NCI-H1092 treated with DMSO at 0.1 percent for 48 hours (cell line): ENCODE measurements around the gene EAF1.
A peak's percentile ranks its signal among the peaks of the same experiment; 100 is the strongest.
"Not testable (repeated sequence)": the region's sequence is repeated elsewhere in the genome, so short reads cannot be mapped to it uniquely, and the experiment has no call there.

Experiments
- DNase-seq: peaks from one replicate; lab custom pipeline; 2025; lab: John Stamatoyannopoulos, UW

EAF1 gene

GRCh38 chr3:15405448-15406050, 21.8 kb upstream of the EAF1 start:
- DNase-seq = peak; percentile 53

GRCh38 chr3:15409239-15409638, 18.2 kb upstream of the EAF1 start:
- DNase-seq = no peak

GRCh38 chr3:15409774-15410173, 17.6 kb upstream of the EAF1 start:
- no peak for DNase-seq

- DNase-seq = not testable (repeated sequence)
Measured at GRCh38 chr3:15410966-15411365, 16.4 kb upstream of the EAF1 start.

GRCh38 chr3:15420871-15421270, 6.5 kb upstream of the EAF1 start:
- DNase-seq = no peak

GRCh38 chr3:15426579-15427118, 749 bp upstream of the EAF1 start:
- DNase-seq = no peak

- no peak for DNase-seq
Measured at GRCh38 chr3:15427981-15428380, 583 bp downstream of the EAF1 start.

- DNase-seq = no peak
Measured at GRCh38 chr3:15428539-15428938, 1.1 kb downstream of the EAF1 start.

GRCh38 chr3:15429080-15429479, 1.7 kb downstream of the EAF1 start:
- no peak for DNase-seq

GRCh38 chr3:15430624-15431023, 3.2 kb downstream of the EAF1 start:
- no peak for DNase-seq

- DNase-seq = no peak
Measured at GRCh38 chr3:15431256-15431837, 3.9 kb downstream of the EAF1 start.

- no peak for DNase-seq
Measured at GRCh38 chr3:15433531-15433930, 6.1 kb downstream of the EAF1 start.

GRCh38 chr3:15434756-15435155, 7.4 kb downstream of the EAF1 start:
- DNase-seq = no peak

- no peak for DNase-seq
Measured at GRCh38 chr3:15436246-15436645, 8.8 kb downstream of the EAF1 start.

GRCh38 chr3:15438983-15439382, 11.6 kb downstream of the EAF1 start:
- no peak for DNase-seq

- no peak for DNase-seq
Measured at GRCh38 chr3:15439476-15439875, 12.1 kb downstream of the EAF1 start.

- DNase-seq = no peak
Measured at GRCh38 chr3:15440891-15441290, 13.5 kb downstream of the EAF1 start.

- DNase-seq = no peak
Measured at GRCh38 chr3:15443826-15444524, 16.6 kb downstream of the EAF1 start.

- no peak for DNase-seq
Measured at GRCh38 chr3:15449489-15450224, 22.3 kb downstream of the EAF1 start.

- DNase-seq = no peak
Measured at GRCh38 chr3:15450438-15451215, 23.2 kb downstream of the EAF1 start.

GRCh38 chr3:15451216-15452113, 24.1 kb downstream of the EAF1 start:
- no peak for DNase-seq
